GM23248 (cell line): Measurements from ENCODE around the gene TSPAN3. TPM values are rescaled to one million over a fixed set of nuclear protein-coding genes. Genes with fewer than 3 reads are reported as not detected.

Source experiments
- DNase-seq: peaks from one replicate; pipeline ENCODE4 v3.0.0-alpha.2; 2015
- H2AFZ ChIP-seq: fragments of 200-600 bp; sonication (generic); 2 replicates; pipeline ENCODE4 v1.6.1; 2016; ENCODE audit warnings: antibody characterized with exemption
- H3F3A ChIP-seq: fragments of 200-600 bp; sonication (generic); 2 replicates; pipeline ENCODE4 v1.6.1; 2016; ENCODE audit warnings: mild to moderate bottlenecking, antibody characterized with exemption, mixed run types; ENCODE audit not compliant: insufficient read depth
- H3K27ac ChIP-seq: fragments of 200-600 bp; sonication (generic); 2 replicates; pipeline ENCODE4 v1.5.1; 2016; ENCODE audit warnings: mild to moderate bottlenecking
- H3K27me3 ChIP-seq: fragments of 200-600 bp; sonication (generic); replicated peaks from 2 replicates; pipeline ENCODE4 v1.6.1; 2016; ENCODE audit warnings: mild to moderate bottlenecking; ENCODE audit not compliant: insufficient read depth
- H3K36me3 ChIP-seq: fragments of 200-600 bp; sonication (generic); 2 replicates; pipeline ENCODE4 v1.6.1; 2016; ENCODE audit warnings: low read depth, mild to moderate bottlenecking
- H3K4me1 ChIP-seq: fragments of 200-600 bp; sonication (generic); 2 replicates; pipeline ENCODE4 v1.6.1; 2016; ENCODE audit warnings: mild to moderate bottlenecking; ENCODE audit not compliant: insufficient read depth
- H3K4me2 ChIP-seq: fragments of 200-600 bp; sonication (generic); one replicate; pipeline ENCODE4 v1.6.1; 2016; ENCODE audit warnings: mild to moderate bottlenecking; ENCODE audit not compliant: unreplicated experiment
- H3K4me3 ChIP-seq: fragments of 200-600 bp; sonication (generic); 2 replicates; pipeline ENCODE4 v1.5.1; 2016; ENCODE audit warnings: mild to moderate bottlenecking
- H3K79me2 ChIP-seq: fragments of 200-600 bp; sonication (generic); 2 replicates; pipeline ENCODE4 v1.6.1; 2016; ENCODE audit warnings: mild to moderate bottlenecking; ENCODE audit not compliant: insufficient read depth
- H3K9ac ChIP-seq: fragments of 200-600 bp; sonication (generic); 2 replicates; pipeline ENCODE4 v1.6.1; 2016; ENCODE audit warnings: mild to moderate bottlenecking
- H3K9me2 ChIP-seq: fragments of 200-600 bp; sonication (generic); 2 replicates; pipeline ENCODE4 v1.6.1; 2016; ENCODE audit warnings: mixed run types, mild to moderate bottlenecking, moderate library complexity; ENCODE audit not compliant: insufficient read depth
- H3K9me3 ChIP-seq: fragments of 200-600 bp; sonication (generic); one replicate; pipeline ENCODE4 v1.6.1; 2017; ENCODE audit warnings: low read depth
- H4K20me1 ChIP-seq: fragments of 200-600 bp; sonication (generic); 2 replicates; pipeline ENCODE4 v1.6.0; 2016; ENCODE audit not compliant: insufficient read depth
- EZH2 ChIP-seq: fragments of 200-600 bp; sonication (generic); IDR thresholded peaks from 2 replicates; pipeline ENCODE4 v1.6.1; 2018; ENCODE audit warnings: antibody characterized with exemption, mild to moderate bottlenecking; ENCODE audit not compliant: insufficient read depth, poor library complexity, severe bottlenecking
- EZH2phosphoT487 ChIP-seq: fragments of 200-600 bp; sonication (generic); IDR thresholded peaks from 2 replicates; pipeline ENCODE4 v1.6.1; 2018; ENCODE audit warnings: antibody characterized with exemption, moderate library complexity, mild to moderate bottlenecking, low read depth; ENCODE audit not compliant: insufficient read depth
- WGBS, 2 experiments: methylation state at CpG; one replicate each; pipeline ENCODE4 v1.1.6; 2015 to 2017; ENCODE audit warnings: low lambda C conversion rate in 2 of 2, low coverage in 1 of 2; ENCODE audit errors: missing lambda C conversion rate in 2 of 2; 5-methylcytosine and 5-hydroxymethylcytosine counted together
- in situ Hi-C: fragments of 300-500 bp; cut with MboI; formaldehyde crosslinking; loops from 2 replicates; pipeline ENCODE4 v1.15.0; 2020
- polyA plus RNA-seq: library from polyadenylated mRNA; unstranded; fragments of >200 nt; fragmentation: Nextera tagmentation; extraction: Ambion mirVana; gene quantifications from 2 replicates; pipeline ENCODE4 v1.2.1, GENCODE V29; 2016
- total RNA-seq: library from RNA; depleted of rRNA; stranded (reverse); fragments of >200 nt; shearing (Covaris generic); gene quantifications from 2 replicates; pipeline ENCODE4 v1.2.3, GENCODE V29; 2014

TSPAN3 gene
- total and polyA plus RNA-seq, 2 experiments from 2014 or later = 307 to 321 TPM

DNA sequence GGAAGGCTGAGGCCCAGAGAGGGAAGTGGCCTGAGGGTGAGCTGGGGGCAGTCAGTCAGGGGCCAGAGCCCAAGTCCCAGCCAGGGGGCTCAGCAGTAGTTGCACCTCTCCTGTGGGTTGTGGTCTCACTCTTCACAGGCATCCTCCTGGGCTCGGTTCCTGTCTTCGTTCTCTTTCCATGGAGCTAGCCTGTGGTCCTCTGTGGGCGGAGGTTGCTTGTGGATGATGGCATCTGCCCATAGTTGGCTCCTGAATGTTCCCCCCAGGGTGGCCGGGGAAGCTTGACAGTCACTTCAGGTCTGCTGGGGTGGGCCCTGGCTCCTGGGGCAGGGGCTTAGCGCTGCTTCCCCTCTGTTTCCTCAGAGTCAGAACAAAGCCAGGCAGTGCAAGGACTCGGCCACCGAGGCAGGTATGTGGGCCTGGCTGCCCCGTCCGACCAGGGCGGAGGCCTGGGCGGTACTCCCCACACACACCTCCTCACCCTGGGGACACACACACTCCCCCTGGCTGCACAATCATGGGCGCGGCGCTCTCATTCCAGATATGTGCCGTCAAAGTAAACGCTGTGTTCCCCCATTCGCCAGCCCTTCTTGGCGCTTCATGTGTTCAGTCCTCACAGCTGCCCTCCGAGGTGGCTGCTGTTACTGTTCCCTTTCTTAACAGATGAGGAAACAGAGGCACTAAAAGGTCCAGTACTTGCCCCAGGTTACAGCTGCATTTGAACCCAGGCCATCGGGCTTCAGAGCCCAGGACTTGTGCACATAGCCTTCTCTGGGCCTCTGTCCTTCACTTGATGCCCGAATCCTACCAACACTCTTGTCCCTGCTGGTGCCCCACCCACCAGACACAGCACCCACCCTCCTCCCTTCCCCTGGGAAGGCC lies 41.5 kb downstream of the TSPAN3 start:
- in situ Hi-C loops = no loop called here
- H2AFZ ChIP-seq = no peak overlapping the region
- no peak for TF ChIP-seq EZH2

DNA sequence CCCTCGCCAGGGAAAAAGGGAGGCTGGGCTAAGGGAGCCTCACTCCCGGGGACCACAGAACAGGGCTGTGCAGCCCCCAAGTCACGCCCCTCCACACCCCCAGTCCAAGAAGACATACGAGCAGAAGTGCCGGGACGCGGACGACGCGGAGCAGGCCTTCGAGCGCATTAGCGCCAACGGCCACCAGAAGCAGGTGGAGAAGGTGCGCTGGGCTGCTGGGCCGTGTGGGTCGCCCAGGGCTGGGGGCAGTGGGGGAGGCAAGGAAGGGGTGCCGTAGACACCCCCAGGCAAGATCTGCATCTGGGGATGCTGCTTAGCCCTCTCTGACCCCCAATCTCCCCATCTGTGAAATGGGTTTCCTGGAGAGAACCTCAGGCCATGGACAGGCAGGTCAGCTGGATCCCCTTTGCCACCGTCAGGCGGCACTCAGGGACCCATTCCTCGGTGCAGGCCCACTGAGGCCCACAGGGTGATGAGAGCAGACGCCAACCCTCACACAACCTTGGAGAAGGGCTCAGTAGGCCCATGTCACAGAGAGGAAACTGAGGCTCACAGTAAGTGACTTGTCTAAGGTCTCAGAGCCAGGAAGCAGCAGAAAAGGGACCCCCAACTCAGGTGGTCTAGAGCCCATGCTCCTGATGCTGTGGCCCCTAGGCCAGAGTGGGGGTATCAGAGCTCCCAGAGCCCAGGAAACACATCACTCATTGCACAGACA lies 42.3 kb downstream of the TSPAN3 start:
- in situ Hi-C loops = no loop called here

More for the DNA sequence above, 41.5 kb downstream of the TSPAN3 start:
- Histone ChIP-seq H3K9me2 (no peaks in the 10 kb centered on the region), H3K27me3 (no peaks in the 10 kb centered on the region), H3K4me3 (no peak overlapping the region), H3K27ac (no peak overlapping the region), H3K9ac (no peak overlapping the region), H3K9me3 (no peaks in the 10 kb centered on the region), H3K4me2 (no peak overlapping the region), H4K20me1 (no peaks in the 10 kb centered on the region), H3K79me2 (no peaks in the 10 kb centered on the region), H3K4me1 (no peaks in the 10 kb centered on the region), H3K36me3 (no peaks in the 10 kb centered on the region), H3F3A (no peaks in the 10 kb centered on the region)
- no peak for DNase-seq
- 90 to 94% methylated on average over 18 to 21 of the region's 21 CpGs for WGBS, 2 experiments

DNA sequence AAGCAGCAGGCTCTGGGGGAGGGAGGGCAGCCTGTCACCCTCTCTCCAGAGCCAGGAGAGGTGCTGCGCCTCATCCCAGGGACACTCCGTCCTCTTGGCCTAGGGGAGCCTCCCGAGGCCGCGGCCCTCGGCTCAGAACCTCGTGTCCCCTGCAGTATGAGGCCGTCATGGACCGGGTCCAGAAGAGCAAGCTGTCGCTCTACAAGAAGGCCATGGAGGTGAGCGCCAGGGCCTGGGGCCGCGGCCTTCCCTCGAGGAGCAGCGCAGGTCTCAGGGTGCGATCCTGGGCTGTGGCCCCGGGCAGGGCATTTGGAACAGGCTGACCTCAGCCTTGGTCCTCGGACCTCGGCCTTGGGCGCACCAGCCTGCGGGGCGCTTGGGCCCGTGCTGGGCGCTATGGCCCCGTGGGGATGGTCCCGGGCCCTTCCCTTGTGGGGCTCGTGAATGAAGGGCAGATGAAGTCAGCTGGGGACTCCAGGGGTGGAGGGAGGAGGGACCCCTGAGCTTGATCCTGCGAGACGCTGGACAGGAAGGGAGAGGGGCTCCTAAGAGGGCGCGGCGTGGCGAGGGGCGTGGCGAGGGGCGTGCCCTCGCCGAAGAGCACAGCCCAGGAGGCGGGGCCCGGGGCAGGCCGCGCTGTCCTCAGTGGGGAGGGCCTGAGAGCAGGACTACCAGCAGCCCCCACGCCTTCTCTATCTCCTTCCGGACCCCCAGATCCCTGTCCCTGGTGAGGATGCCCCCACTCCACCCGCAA lies 43.0 kb downstream of the TSPAN3 start:
- Histone ChIP-seq H3K4me3 (no peak overlapping the region), H3K27me3 (no peaks in the 10 kb centered on the region), H3K36me3 (no peaks in the 10 kb centered on the region), H3K27ac (no peak overlapping the region), H4K20me1 (no peaks in the 10 kb centered on the region), H2AFZ (no peak overlapping the region), H3K4me2 (no peak overlapping the region), H3K79me2 (no peaks in the 10 kb centered on the region), H3K4me1 (peaks cover under 1% of the 10 kb centered on the region; the same call in 1 of the 2 replicates), H3K9me2 (no peaks in the 10 kb centered on the region), H3K9me3 (no peaks in the 10 kb centered on the region), H3K9ac (no peak overlapping the region), H3F3A (no peaks in the 10 kb centered on the region)
- DNase-seq = no peak
- WGBS, 2 experiments = 61 to 69% methylated on average over 28 to 42 of the region's 45 CpGs
- TF ChIP-seq EZH2phosphoT487 (no peak), EZH2 (no peak)
- in situ Hi-C loops = no loop called here

More for the DNA sequence above, 42.3 kb downstream of the TSPAN3 start:
- DNase-seq = no peak
- H3K36me3 ChIP-seq = no peaks in the 10 kb centered on the region
- H3K79me2 ChIP-seq = no peaks in the 10 kb centered on the region
- H2AFZ ChIP-seq = no peak overlapping the region
- WGBS, 2 experiments = 71 to 74% methylated on average over 18 to 22 of the region's 22 CpGs
- H3K9ac ChIP-seq = no peak overlapping the region
- no peaks in the 10 kb centered on the region for H3K27me3 ChIP-seq
- no peaks in the 10 kb centered on the region for H3K9me3 ChIP-seq
- no peak overlapping the region for H3K4me2 ChIP-seq
- no peaks in the 10 kb centered on the region for H3F3A ChIP-seq
- H3K4me1 ChIP-seq = no peaks in the 10 kb centered on the region
- H3K4me3 ChIP-seq = no peak overlapping the region
- no peaks in the 10 kb centered on the region for H3K9me2 ChIP-seq
- H4K20me1 ChIP-seq = no peaks in the 10 kb centered on the region
- no peak overlapping the region for H3K27ac ChIP-seq
- TF ChIP-seq EZH2 (no peak), EZH2phosphoT487 (no peak)

DNA sequence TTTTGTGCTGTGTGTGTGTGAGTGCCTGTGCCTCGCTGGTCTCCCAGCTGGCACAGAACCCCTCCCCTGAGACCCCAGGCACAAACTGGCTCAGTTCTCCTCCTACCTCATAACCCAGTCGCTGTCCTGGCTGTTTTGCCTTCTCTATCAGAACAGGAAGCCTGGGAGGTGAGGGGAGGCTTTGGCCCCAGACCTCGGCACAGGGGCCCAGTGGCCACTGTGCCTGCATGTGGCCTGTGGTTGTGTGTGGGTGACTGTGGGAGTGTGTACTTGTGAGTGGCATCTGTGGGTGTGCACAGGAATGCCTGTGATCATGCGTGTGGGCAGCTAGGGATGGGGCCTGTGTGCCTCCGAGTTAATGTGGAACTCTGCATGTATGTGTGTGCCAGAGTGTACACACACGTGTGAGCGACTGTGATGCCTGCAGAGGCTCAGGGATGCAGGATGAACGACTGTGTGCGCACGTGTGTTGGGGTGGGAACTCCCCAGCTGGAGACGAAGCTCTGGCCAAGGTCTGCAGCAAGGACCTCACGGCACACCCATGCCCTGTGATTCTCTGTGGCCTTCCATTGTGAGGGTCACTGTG lies 43.7 kb downstream of the TSPAN3 start:
- 76 to 82% methylated on average over 12 of the region's 12 CpGs for WGBS, 2 experiments
- Histone ChIP-seq H3K36me3 (no peaks in the 10 kb centered on the region), H3K9me2 (no peaks in the 10 kb centered on the region), H3F3A (no peaks in the 10 kb centered on the region), H3K9me3 (no peaks in the 10 kb centered on the region), H2AFZ (no peak overlapping the region), H3K27ac (no peak overlapping the region), H3K9ac (no peak overlapping the region), H3K4me1 (peaks cover 7% of the 10 kb centered on the region), H3K4me3 (no peak overlapping the region), H3K79me2 (no peaks in the 10 kb centered on the region), H3K4me2 (no peak overlapping the region), H3K27me3 (no peaks in the 10 kb centered on the region), H4K20me1 (no peaks in the 10 kb centered on the region)
- in situ Hi-C loops = no loop called here
- DNase-seq = no peak
- TF ChIP-seq EZH2phosphoT487 = no peak
